Measurements from ENCODE around the gene TLX3.

Gene TLX3

GRCh38 chr5:171308453-171309275, at the start of gene TLX3:
TSS of gene TLX3 (plus strand) at chr5:171309248. CDS start at chr5:171309366, 118 bp downstream.
- Mint-ChIP-seq H3K36me3 (ENCODE audit: low read depth) (no peaks in the 10 kb centered on the region), H3K27ac (no peak within 1 kb of the TSS), H3K9me3 (no peaks in the 10 kb centered on the region), H3K4me3 (no peak within 1 kb of the TSS), H3K4me1 (peaks cover 22% of the 10 kb centered on the region), H3K27me3 (peaks cover 77% of the 10 kb centered on the region)
- no peak for ATAC-seq
- no peak for DNase-seq

- Mint-ChIP-seq H3K9me3 (no peaks in the 10 kb centered on the region), H3K4me3 (no peak overlapping the region), H3K27me3 (no peaks in the 10 kb centered on the region), H3K4me1 (peaks cover 10% of the 10 kb centered on the region), H3K36me3 (ENCODE audit: low read depth) (no peaks in the 10 kb centered on the region), H3K27ac (no peak overlapping the region)
- no peak for DNase-seq
- ATAC-seq = no peak
Measured at GRCh38 chr5:171261361-171261760, 47.7 kb upstream of the TLX3 start.

GRCh38 chr5:171261904-171262303, 47.1 kb upstream of the TLX3 start:
- H3K9me3 Mint-ChIP-seq = no peaks in the 10 kb centered on the region
- no peaks in the 10 kb centered on the region for H3K27me3 Mint-ChIP-seq
- H3K36me3 Mint-ChIP-seq (ENCODE audit: low read depth) = no peaks in the 10 kb centered on the region
- H3K4me1 Mint-ChIP-seq = peaks cover 10% of the 10 kb centered on the region
- H3K27ac Mint-ChIP-seq = no peak overlapping the region
- ATAC-seq (no peak), DNase-seq (no peak)
- no peak overlapping the region for H3K4me3 Mint-ChIP-seq

GRCh38 chr5:171263181-171263580, 45.9 kb upstream of the TLX3 start:
- Mint-ChIP-seq H3K4me3 (no peak overlapping the region), H3K27ac (no peak overlapping the region), H3K27me3 (no peaks in the 10 kb centered on the region), H3K36me3 (ENCODE audit: low read depth) (no peaks in the 10 kb centered on the region), H3K4me1 (peaks cover 10% of the 10 kb centered on the region), H3K9me3 (no peaks in the 10 kb centered on the region)
- no peak for ATAC-seq
- no peak for DNase-seq

- Mint-ChIP-seq H3K27me3 (no peaks in the 10 kb centered on the region), H3K9me3 (no peaks in the 10 kb centered on the region), H3K27ac (no peak overlapping the region), H3K36me3 (ENCODE audit: low read depth) (no peaks in the 10 kb centered on the region), H3K4me3 (no peak overlapping the region), H3K4me1 (peaks cover 10% of the 10 kb centered on the region)
- ATAC-seq = no peak
- DNase-seq = no peak
Measured at GRCh38 chr5:171264843-171265242, 44.2 kb upstream of the TLX3 start.

- no peak overlapping the region for H3K4me3 Mint-ChIP-seq
- H3K4me1 Mint-ChIP-seq = peaks cover 10% of the 10 kb centered on the region
- H3K36me3 Mint-ChIP-seq (ENCODE audit: low read depth) = no peaks in the 10 kb centered on the region
- no peak overlapping the region for H3K27ac Mint-ChIP-seq
- ATAC-seq = no peak
- peaks cover 3% of the 10 kb centered on the region for H3K27me3 Mint-ChIP-seq
- no peak for DNase-seq
- H3K9me3 Mint-ChIP-seq = no peaks in the 10 kb centered on the region
Measured at GRCh38 chr5:171268700-171269620, 40.1 kb upstream of the TLX3 start.

- H3K27ac Mint-ChIP-seq = no peak overlapping the region
- peaks cover 3% of the 10 kb centered on the region for H3K27me3 Mint-ChIP-seq
- DNase-seq (no peak), ATAC-seq (no peak)
- peaks cover 2% of the 10 kb centered on the region for H3K4me1 Mint-ChIP-seq
- no peaks in the 10 kb centered on the region for H3K36me3 Mint-ChIP-seq (ENCODE audit: low read depth)
- no peak overlapping the region for H3K4me3 Mint-ChIP-seq
- H3K9me3 Mint-ChIP-seq = no peaks in the 10 kb centered on the region
Measured at GRCh38 chr5:171269717-171270116, 39.3 kb upstream of the TLX3 start.

- ATAC-seq = no peak
- H3K9me3 Mint-ChIP-seq = no peaks in the 10 kb centered on the region
- DNase-seq = no peak
- peaks cover 3% of the 10 kb centered on the region for H3K27me3 Mint-ChIP-seq
- no peaks in the 10 kb centered on the region for H3K4me1 Mint-ChIP-seq
- H3K4me3 Mint-ChIP-seq = no peak overlapping the region
- no peak overlapping the region for H3K27ac Mint-ChIP-seq
- no peaks in the 10 kb centered on the region for H3K36me3 Mint-ChIP-seq (ENCODE audit: low read depth)
Measured at GRCh38 chr5:171270136-171270535, 38.9 kb upstream of the TLX3 start.

- ATAC-seq = no peak
Measured at GRCh38 chr5:171271798-171272197, 37.2 kb upstream of the TLX3 start.

GRCh38 chr5:171272996-171273970, 35.8 kb upstream of the TLX3 start:
- H3K27ac Mint-ChIP-seq = no peak overlapping the region
- no peak for DNase-seq
- H3K36me3 Mint-ChIP-seq (ENCODE audit: low read depth) = no peaks in the 10 kb centered on the region
- H3K4me3 Mint-ChIP-seq = no peak overlapping the region
- H3K27me3 Mint-ChIP-seq = peaks cover 3% of the 10 kb centered on the region
- H3K9me3 Mint-ChIP-seq = no peaks in the 10 kb centered on the region
- no peaks in the 10 kb centered on the region for H3K4me1 Mint-ChIP-seq
- peak; percentile 49 for ATAC-seq

More at GRCh38 chr5:171271798-171272197, 37.2 kb upstream of the TLX3 start:
- H3K27me3 Mint-ChIP-seq = peaks cover 3% of the 10 kb centered on the region
- H3K4me3 Mint-ChIP-seq = no peak overlapping the region
- DNase-seq = no peak
- H3K9me3 Mint-ChIP-seq = no peaks in the 10 kb centered on the region
- H3K27ac Mint-ChIP-seq = no peak overlapping the region
- no peaks in the 10 kb centered on the region for H3K36me3 Mint-ChIP-seq (ENCODE audit: low read depth)
- H3K4me1 Mint-ChIP-seq = no peaks in the 10 kb centered on the region

- DNase-seq = no peak
- no peak overlapping the region for H3K27ac Mint-ChIP-seq
- no peaks in the 10 kb centered on the region for H3K36me3 Mint-ChIP-seq (ENCODE audit: low read depth)
- no peak overlapping the region for H3K4me3 Mint-ChIP-seq
- H3K9me3 Mint-ChIP-seq = no peaks in the 10 kb centered on the region
- no peaks in the 10 kb centered on the region for H3K4me1 Mint-ChIP-seq
- no peak for ATAC-seq
- H3K27me3 Mint-ChIP-seq = peaks cover 5% of the 10 kb centered on the region
Measured at GRCh38 chr5:171275841-171276544, 33.1 kb upstream of the TLX3 start.

GRCh38 chr5:171283753-171284152, 25.3 kb upstream of the TLX3 start:
- H3K4me1 Mint-ChIP-seq = no peaks in the 10 kb centered on the region

GRCh38 chr5:171285465-171285864, 23.6 kb upstream of the TLX3 start:
- H3K4me3 Mint-ChIP-seq = no peak overlapping the region
- H3K27me3 Mint-ChIP-seq = peaks cover 16% of the 10 kb centered on the region
- no peaks in the 10 kb centered on the region for H3K9me3 Mint-ChIP-seq
- H3K36me3 Mint-ChIP-seq (ENCODE audit: low read depth) = no peaks in the 10 kb centered on the region
- no peak for ATAC-seq
- no peak overlapping the region for H3K27ac Mint-ChIP-seq
- no peaks in the 10 kb centered on the region for H3K4me1 Mint-ChIP-seq
- no peak for DNase-seq

More at GRCh38 chr5:171283753-171284152, 25.3 kb upstream of the TLX3 start:
- Mint-ChIP-seq H3K27me3 (peaks cover 15% of the 10 kb centered on the region), H3K36me3 (ENCODE audit: low read depth) (no peaks in the 10 kb centered on the region), H3K27ac (no peak overlapping the region), H3K9me3 (no peaks in the 10 kb centered on the region), H3K4me3 (no peak overlapping the region)
- DNase-seq (no peak), ATAC-seq (no peak)

All from activated naive CD8-positive, alpha-beta T cell treated with anti-CD3 and anti-CD28 coated beads, Interleukin-2, amount 50 U/mL, for 24 hours (primary cell).